Urinary bladder (tissue), 4 donors: ENCODE data around the gene RPH3AL. TPM values are rescaled to one million over a fixed set of nuclear protein-coding genes. Genes with fewer than 3 reads are reported as not detected.
"Not testable (repeated sequence)": the region's sequence is repeated elsewhere in the genome, so short reads cannot be mapped to it uniquely, and the experiment has no call there.

Experiments
- DNase-seq: peaks from one replicate; pipeline ENCODE4 v3.0.0-alpha.2; 2015; ENCODE audit errors: extremely low spot score
- H3K27ac ChIP-seq: one replicate; pipeline ENCODE4 v1.5.1; 2013; ENCODE audit warnings: low read depth, mild to moderate bottlenecking, moderate library complexity
- H3K36me3 ChIP-seq: one replicate; pipeline ENCODE4 v1.6.1; 2013; ENCODE audit warnings: mild to moderate bottlenecking, moderate library complexity; ENCODE audit not compliant: insufficient read depth
- H3K4me1 ChIP-seq: one replicate; pipeline ENCODE4 v1.6.1; 2013; ENCODE audit warnings: mild to moderate bottlenecking, moderate library complexity; ENCODE audit not compliant: insufficient read depth
- H3K4me3 ChIP-seq: one replicate; pipeline ENCODE4 v1.5.1; 2013; ENCODE audit warnings: low read depth, low read length
- WGBS: extraction: QIAGEN DNeasy Blood & Tissue Kit; methylation state at CpG from one replicate; pipeline ENCODE4 v1.1.7; 2013; 5-methylcytosine and 5-hydroxymethylcytosine counted together
- polyA plus RNA-seq: library from polyadenylated mRNA; stranded (reverse); fragments of 200-250 nt; gene quantifications from one replicate; pipeline ENCODE4 v1.2.3, GENCODE V29; 2013
- total RNA-seq: library from RNA; depleted of rRNA; stranded (reverse); fragments of >200 nt; gene quantifications from one replicate; pipeline ENCODE4 v1.2.3, GENCODE V29; 2014
- donor health status: healthy with polysubstance abuse.
- donor health status: healthy.

RPH3AL gene
- total and polyA plus RNA-seq, 2 donors: 5.4 to 7.1 TPM

DNA sequence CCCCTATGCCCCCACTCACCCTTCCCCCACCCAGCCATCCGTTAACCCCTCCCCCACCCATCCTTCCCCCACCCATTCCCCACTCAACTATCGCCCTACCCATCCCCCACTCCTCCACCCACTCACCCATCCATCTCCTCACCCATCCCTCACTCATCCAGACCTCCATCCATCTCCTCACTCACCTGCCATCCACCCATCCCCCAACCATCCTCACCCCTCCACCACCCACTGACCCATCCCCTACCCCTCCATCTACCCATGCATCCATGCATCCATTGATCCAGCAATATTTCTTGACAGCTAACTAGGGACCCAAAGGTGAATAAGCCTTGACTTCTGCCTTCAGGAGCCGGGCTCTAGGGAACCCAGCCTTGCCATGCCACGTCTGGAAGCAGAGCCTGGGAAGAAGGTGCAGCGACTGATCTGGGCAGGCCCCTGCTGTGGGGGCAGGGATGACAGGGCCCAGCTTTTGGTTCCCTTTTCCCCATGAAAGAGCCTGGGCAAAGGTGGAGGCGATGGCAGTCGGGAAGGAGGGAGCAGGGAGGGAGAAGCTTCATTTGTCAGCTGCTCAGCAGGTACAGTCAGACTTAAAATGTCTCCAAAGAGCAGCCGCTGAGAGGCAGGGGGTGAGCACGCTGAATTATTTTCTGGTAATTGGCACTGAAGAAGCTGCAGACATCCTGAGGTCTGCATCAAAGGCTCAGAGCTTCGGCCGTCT lies 148.0 kb downstream of the RPH3AL start:
- DNase-seq: no peak
- Histone ChIP-seq H3K36me3 (no peaks in the 10 kb centered on the region), H3K27ac (no peak overlapping the region), H3K4me1 (no peaks in the 10 kb centered on the region), H3K4me3 (no peak overlapping the region)
- 48% methylated on average over 11 of the region's 11 CpGs for WGBS

DNA sequence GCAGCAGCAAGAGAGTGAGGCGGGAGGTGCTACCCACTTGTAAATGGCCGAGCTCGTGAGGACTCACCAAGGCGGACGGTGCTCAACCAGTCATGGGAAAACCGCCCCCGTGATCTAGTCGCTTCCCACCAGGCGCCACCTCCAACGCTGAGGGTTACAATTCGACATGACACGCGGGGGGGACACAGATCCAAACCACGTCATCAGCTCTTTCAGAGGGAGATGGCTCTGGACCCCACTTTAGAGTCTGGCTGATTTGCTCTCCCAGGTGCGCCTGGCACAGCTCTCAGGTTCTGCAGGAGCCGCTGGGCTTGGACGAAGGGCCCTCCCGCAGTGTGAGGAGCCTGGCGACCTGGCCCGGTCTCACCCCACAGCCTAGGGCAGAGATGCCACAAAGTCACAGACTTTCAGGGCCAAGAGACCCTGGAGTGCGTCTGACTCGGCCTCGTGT lies 150.1 kb downstream of the RPH3AL start:
- WGBS: 83% methylated on average over 23 of the region's 23 CpGs

DNA sequence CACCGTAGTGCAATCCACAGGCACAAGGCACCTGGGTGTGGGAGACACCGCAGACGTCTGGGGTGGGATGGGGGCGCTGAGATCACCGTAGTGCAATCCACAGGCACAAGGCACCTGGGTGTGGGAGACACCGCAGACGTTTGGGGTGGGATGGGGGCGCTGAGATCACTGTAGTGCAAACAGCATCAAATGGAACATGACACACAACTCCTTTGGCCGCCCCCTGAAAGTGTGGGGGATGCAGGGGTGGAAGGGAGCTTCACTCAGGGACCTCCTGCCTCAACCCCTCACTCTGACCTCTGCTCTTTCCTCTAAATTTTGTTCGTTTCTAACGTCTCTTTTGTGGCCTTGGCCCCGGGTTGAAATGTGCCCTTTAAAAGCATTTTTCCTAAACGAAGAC lies 150.9 kb downstream of the RPH3AL start:
- not testable (repeated sequence) for DNase-seq, H3K4me1 ChIP-seq, H3K27ac ChIP-seq, H3K4me3 ChIP-seq, H3K36me3 ChIP-seq
- WGBS: 68% methylated on average over 10 of the region's 13 CpGs

More for the DNA sequence above, 150.1 kb downstream of the RPH3AL start:
- Histone ChIP-seq H3K4me3 (no peak overlapping the region), H3K36me3 (no peaks in the 10 kb centered on the region), H3K4me1 (no peaks in the 10 kb centered on the region), H3K27ac (no peak overlapping the region)
- no peak for DNase-seq

DNA sequence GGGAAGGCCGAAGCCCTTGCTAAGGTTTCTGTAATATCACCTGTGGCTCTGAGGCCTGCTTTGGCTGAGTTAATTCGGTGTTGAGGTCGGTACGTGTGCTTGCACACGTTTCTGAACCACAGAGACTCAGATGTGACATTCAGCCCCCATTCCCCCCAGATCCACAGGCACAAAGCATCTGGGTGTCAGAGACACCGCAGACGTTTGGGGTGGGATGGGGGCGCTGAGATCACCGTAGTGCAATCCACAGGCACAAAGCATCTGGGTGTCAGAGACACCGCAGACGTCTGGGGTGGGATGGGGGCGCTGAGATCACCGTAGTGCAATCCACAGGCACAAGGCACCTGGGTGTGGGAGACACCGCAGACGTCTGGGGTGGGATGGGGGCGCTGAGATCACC lies 151.3 kb downstream of the RPH3AL start:
- DNase-seq, H3K27ac ChIP-seq, H3K4me1 ChIP-seq, H3K36me3 ChIP-seq, H3K4me3 ChIP-seq: not testable (repeated sequence)
- WGBS: 80% methylated on average over 13 of the region's 16 CpGs

DNA sequence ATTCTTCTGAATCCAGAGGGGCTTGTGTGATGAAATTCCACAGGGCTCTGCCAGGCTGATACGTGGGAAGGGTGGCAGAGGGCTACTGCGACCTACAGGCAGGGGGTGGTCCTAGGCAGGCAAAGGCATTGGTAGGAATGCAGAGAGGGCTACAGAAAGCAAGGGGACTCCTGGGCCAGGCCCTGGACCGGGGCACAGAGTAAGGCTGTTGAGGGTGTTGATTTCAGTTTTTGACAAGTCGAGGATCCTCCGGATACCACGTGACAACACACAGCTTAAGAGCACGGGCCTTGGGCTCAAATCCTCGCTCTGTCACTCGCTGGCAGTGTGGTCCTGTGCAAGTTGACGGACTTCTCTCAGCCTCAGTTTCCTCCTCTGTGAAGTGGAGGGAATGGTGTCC lies 152.0 kb downstream of the RPH3AL start:
- H3K27ac ChIP-seq: no peak overlapping the region
- DNase-seq: no peak
- 49% methylated on average over 10 of the region's 10 CpGs for WGBS
- no peak overlapping the region for H3K4me3 ChIP-seq
- H3K4me1 ChIP-seq: no peaks in the 10 kb centered on the region
- no peaks in the 10 kb centered on the region for H3K36me3 ChIP-seq

DNA sequence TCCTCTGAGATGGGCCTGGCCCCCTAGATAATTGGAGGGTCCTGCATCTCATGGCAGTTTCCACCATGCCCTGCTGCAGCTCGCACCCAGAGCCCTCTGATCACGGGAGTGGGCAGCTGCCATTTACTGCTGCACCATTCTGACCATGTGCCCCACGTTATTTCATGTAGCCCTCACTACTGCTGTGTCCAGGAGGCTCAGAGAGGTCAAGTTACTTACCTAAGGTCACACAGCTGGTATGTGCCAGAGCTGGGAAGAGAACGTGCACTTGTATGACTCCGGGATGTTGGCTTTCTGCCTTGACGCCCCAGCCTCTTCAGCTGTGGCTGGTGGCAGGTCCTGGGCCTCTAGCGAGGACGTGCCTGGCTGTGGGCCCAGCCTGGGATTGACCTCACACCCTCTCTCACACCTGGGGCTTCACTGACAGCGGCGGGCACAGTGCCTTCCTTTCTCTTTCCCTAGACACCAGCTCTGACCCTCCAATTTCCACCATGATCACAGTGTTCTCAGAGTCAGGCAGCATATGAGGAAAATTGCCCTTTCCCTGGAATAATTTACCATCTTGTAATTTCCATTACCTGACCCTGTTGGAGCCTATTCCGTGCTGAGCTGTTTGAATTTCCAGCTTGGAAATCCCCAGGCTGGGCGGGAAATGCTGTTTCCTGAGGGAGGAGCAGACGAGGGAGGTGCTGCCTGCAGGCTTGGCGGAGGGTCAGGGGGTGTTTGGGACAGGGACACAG lies 152.6 kb downstream of the RPH3AL start:
- no peak for DNase-seq
- no peaks in the 10 kb centered on the region for H3K36me3 ChIP-seq
- H3K4me3 ChIP-seq: no peak overlapping the region
- H3K4me1 ChIP-seq: no peaks in the 10 kb centered on the region
- H3K27ac ChIP-seq: no peak overlapping the region
- WGBS: 34% methylated on average over 14 of the region's 14 CpGs

DNA sequence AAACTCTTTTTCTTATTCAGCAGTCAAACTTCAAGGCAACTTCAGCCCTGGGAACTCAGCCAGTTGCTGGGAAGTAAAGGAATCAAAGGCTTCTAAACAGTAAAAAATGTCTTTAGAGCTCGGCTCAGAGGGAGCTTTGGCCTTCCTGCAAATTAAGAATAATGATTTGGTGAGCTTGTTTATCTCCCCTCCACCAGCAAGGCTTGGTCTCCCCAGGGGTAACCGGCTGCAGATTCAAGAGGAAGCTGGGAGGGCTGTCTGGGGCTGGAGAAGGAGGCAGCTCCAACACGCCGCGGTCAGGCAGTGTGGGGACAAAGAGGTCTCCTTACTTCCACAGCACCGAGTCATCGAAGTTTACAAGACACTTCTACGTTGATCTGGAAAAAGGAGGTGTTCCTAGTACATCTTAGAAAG lies 153.4 kb downstream of the RPH3AL start:
- H3K27ac ChIP-seq: no peak overlapping the region
- 4% methylated on average over 8 of the region's 8 CpGs for WGBS
- H3K36me3 ChIP-seq: no peaks in the 10 kb centered on the region
- H3K4me1 ChIP-seq: no peaks in the 10 kb centered on the region
- DNase-seq: no peak
- H3K4me3 ChIP-seq: no peak overlapping the region

DNA sequence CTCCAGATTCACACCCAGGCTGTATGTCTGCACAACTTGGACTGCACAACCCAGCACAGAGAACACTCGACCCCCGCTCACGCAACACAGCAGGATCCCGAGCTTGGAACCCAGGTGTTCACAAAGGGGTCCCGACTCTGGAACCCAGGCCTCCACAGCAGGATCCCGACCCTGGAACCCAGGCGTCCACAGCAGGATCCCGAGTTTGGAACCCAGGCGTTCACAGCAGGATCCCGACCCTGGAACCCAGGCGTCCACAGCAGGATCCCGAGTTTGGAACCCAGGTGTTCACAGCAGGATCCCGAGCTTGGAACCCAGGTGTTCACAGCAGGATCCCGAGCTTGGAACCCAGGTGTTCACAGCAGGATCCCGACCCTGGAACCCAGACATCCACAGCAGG lies 154.4 kb downstream of the RPH3AL start:
- WGBS: 93% methylated on average over 15 of the region's 15 CpGs
- not testable (repeated sequence) for DNase-seq, H3K4me3 ChIP-seq, H3K27ac ChIP-seq, H3K36me3 ChIP-seq, H3K4me1 ChIP-seq

DNA sequence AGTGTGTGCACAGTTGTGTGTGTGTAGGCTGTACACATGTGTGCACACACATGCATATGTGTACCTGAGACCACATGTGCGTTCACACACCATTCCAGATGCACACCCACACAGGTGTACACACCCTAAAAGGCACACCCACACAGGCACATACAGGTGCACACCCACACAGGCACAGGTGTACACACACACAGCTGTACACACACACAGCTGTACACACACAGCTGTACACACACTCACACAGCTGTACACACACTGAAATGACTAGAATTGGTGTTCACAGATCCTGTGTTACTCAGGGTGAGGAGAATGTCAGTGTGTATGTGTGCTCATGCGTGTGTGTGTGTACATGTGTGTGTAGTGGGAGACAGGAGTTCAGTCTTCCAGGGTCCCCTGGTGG lies 155.3 kb downstream of the RPH3AL start:
- no peak for DNase-seq
- WGBS: 97% methylated on average over 2 of the region's 2 CpGs
- H3K27ac ChIP-seq: no peak overlapping the region
- no peak overlapping the region for H3K4me3 ChIP-seq
- H3K36me3 ChIP-seq: no peaks in the 10 kb centered on the region
- H3K4me1 ChIP-seq: no peaks in the 10 kb centered on the region

DNA sequence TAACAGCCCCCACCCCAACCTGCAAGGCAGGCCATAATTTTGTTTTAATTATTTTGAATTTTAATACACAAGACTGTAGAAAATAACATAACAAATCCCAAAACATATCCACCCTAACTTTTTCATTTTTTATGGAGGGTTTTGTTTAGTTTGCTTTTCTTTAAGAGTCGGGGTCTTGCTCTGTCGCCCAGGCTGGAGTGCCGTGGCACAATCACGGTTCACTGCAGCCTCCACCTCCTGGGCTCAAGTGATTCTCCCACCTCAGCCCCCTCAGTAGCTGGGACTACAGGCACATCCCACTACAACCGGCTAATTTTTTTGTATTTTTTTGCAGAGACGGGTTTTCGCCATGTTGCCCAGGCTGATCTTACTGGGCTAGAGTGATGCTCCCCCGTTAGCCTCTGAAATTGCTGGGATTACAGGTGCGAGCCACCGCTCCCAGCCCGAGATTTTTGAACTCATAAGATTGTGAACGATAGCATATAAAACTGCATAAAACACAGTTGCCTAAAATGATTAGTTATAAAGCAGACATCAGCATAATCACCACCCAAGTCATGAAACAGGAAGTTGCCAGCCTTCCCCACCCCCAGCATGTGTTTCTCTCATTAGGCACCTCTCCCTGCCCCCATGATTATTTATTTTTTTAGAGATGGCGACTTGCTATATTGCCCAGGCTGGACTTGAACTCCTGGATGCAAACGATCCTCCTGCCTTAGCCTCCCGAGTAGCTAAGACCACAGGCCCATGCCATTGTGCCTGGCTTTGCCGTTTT lies 157.6 kb downstream of the RPH3AL start:
- Histone ChIP-seq H3K27ac (no peak overlapping the region), H3K4me3 (no peak overlapping the region), H3K4me1 (no peaks in the 10 kb centered on the region), H3K36me3 (no peaks in the 10 kb centered on the region)
- DNase-seq: no peak
- 68% methylated on average over 16 of the region's 16 CpGs for WGBS

DNA sequence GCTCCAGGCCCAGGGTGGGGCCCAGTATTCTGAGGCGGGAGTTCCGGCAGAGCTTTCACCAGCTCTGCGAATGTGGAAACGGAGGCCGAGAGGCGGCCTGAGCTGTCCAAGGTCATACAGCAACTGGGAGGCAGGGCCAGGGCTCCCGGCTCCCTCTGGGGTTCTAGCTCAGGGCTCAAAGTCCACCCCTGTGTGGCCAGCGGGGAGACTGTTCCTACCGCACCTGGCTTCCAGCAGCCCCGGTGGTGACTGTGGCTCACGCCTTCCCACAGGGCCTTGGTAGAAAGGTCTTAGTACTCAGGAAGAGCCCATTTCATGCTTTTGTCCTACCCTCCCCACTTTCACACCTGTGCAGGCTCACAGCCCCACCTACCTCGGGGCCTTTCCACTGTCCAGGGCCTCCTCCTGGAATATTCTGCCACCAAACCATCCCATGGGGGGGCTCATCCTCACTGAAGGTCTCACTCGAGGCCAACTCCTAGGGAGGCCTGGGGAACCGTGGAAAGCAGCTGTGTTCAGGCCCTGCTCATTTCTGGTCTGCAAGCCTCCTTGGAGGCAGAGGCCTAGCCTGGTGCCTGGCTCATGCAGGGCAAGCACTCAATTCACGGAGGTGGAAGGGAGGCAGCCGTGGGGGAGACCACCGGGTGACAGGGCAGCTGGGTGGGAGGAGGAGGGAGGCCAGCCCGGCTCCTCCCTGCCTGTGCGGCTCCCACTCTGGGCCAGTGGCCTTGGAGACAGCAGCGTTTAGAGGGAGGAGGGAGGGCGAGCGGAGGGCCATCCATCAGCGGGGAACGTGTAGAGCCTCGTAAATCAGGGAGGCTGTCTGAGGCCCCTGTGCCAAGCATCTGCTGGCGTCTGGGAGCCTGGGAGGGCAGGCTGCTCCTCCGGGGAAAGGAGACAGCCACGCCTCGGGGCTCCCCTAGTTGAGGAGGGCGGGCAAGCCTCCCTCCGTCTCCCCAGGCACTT lies 158.5 kb downstream of the RPH3AL start:
- Histone ChIP-seq H3K27ac (no peak overlapping the region), H3K4me1 (no peaks in the 10 kb centered on the region), H3K36me3 (no peaks in the 10 kb centered on the region), H3K4me3 (no peak overlapping the region)
- no peak for DNase-seq
- WGBS: 54% methylated on average over 31 of the region's 31 CpGs

DNA sequence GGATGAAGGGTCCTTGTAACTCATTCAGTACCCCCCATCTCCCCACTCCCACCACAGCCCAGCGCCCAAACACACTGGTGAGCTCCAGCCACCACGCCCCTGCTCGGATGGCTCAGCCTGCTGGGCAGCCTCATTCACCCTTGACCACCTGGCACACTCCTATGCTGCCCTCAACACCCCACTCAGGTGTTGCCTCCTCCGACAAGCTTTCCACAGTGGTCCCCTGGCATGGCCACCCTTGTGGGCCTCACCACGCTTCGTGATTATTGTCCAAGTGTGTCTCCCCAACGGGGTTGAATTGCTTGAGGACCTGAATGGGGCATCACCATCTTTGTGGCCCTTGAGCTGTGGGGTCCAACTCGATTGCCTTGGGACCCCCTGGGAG lies 159.2 kb downstream of the RPH3AL start:
- Histone ChIP-seq H3K36me3 (no peaks in the 10 kb centered on the region), H3K4me1 (no peaks in the 10 kb centered on the region), H3K4me3 (no peak overlapping the region), H3K27ac (no peak overlapping the region)
- WGBS: 97% methylated on average over 8 of the region's 8 CpGs
- no peak for DNase-seq
